HEK293 (cell line): Measurements from ENCODE around the gene LKAAEAR1.

ENCODE experiments used
- CTCF ChIA-PET: fragments of 350-600 bp; formaldehyde crosslinking; extraction: SDS; loops from one replicate; lab custom pipeline; 2021; ENCODE audit warnings: antibody characterized with exemption; lab: Yijun Ruan, JAX
- POLR2A ChIA-PET: fragments of 300-600 bp; formaldehyde crosslinking; extraction: SDS; loops from one replicate; lab custom pipeline; 2020; ENCODE audit warnings: antibody characterized with exemption, inconsistent platforms; lab: Yijun Ruan, JAX
- H3K27ac ChIP-seq: fragments of 200-500 bp; sonication (Bioruptor generic); 2 replicates; pipeline ENCODE4 v1.5.1; 2014; ENCODE audit warnings: low read depth, low read length, control low read depth, inconsistent platforms; ENCODE audit errors: extremely low read depth
- H3K36me3 ChIP-seq, 2 experiments: fragments of 200-500 bp in 1 of 2; sonication (Bioruptor generic) in 1 of 2; 1 replicate in 1 of 2; 2 replicates in 1 of 2; pipeline ENCODE4 v1.5.1; 2014 to 2017; ENCODE audit warnings: inconsistent platforms in 2 of 2, low read length in 2 of 2; ENCODE audit not compliant: control insufficient read depth in 2 of 2, insufficient read depth in 1 of 2
- H3K4me1 ChIP-seq: fragments of 200-500 bp; sonication (Bioruptor generic); 2 replicates; pipeline ENCODE4 v1.5.1; 2014; ENCODE audit warnings: mild to moderate bottlenecking, low read length, inconsistent platforms; ENCODE audit not compliant: control insufficient read depth, insufficient read depth
- H3K4me3 ChIP-seq: 2 replicates; pipeline ENCODE4 v1.5.1; 2011; ENCODE audit warnings: low read depth, mild to moderate bottlenecking, control low read depth, low read length, moderate library complexity
- H3K9me3 ChIP-seq: fragments of 200-500 bp; sonication (Bioruptor generic); 2 replicates; pipeline ENCODE4 v1.5.1; 2014; ENCODE audit warnings: low read depth, low read length, inconsistent platforms; ENCODE audit not compliant: control insufficient read depth, insufficient read depth
- HOXA7 ChIP-seq: sonication (generic); formaldehyde crosslinking; IDR thresholded peaks from 2 replicates; pipeline ENCODE4 v1.8.1; 2022; ENCODE audit warnings: missing genetic modification reagents, borderline replicate concordance
- KLF16 ChIP-seq: fragments of 450-650 bp; formaldehyde crosslinking; IDR thresholded peaks from 2 replicates; pipeline ENCODE4 v1.5.1; 2017; ENCODE audit warnings: missing biosample characterization, missing genetic modification characterization
- PATZ1 ChIP-seq: fragments of 450-650 bp; formaldehyde crosslinking; IDR thresholded peaks from 2 replicates; pipeline ENCODE4 v1.5.1; 2016; ENCODE audit warnings: missing biosample characterization, missing genetic modification characterization
- PBX3 ChIP-seq: sonication (generic); formaldehyde crosslinking; IDR thresholded peaks from 2 replicates; pipeline ENCODE4 v1.8.1; 2022; ENCODE audit warnings: mild to moderate bottlenecking, moderate library complexity, missing genetic modification reagents
- PRDM1 ChIP-seq: fragments of 450-650 bp; formaldehyde crosslinking; IDR thresholded peaks from 2 replicates; pipeline ENCODE4; 2016; ENCODE audit warnings: missing biosample characterization, missing genetic modification characterization
- PRDM10 ChIP-seq: fragments of 450-650 bp; formaldehyde crosslinking; IDR thresholded peaks from 2 replicates; pipeline ENCODE4 v1.5.1; 2016; ENCODE audit warnings: missing biosample characterization, missing genetic modification characterization
- ZNF146 ChIP-seq: fragments of 450-650 bp; formaldehyde crosslinking; IDR thresholded peaks from 2 replicates; pipeline ENCODE4 v1.5.1; 2016; ENCODE audit warnings: missing biosample characterization, missing genetic modification characterization
- ZNF184 ChIP-seq: fragments of 450-650 bp; IDR thresholded peaks from 2 replicates; pipeline ENCODE4 v1.5.1; 2018; ENCODE audit warnings: missing biosample characterization, mild to moderate bottlenecking, missing genetic modification characterization
- ZNF530 ChIP-seq: fragments of 450-650 bp; formaldehyde crosslinking; IDR thresholded peaks from 2 replicates; pipeline ENCODE4 v1.5.1; 2016; ENCODE audit warnings: low read depth, missing biosample characterization, missing genetic modification characterization
- ZNF596 ChIP-seq: fragments of 450-650 bp; IDR thresholded peaks from 2 replicates; pipeline ENCODE4 v1.5.0; 2018; ENCODE audit warnings: missing biosample characterization, mild to moderate bottlenecking, missing genetic modification characterization, moderate library complexity
- ZNF707 ChIP-seq: fragments of 450-650 bp; formaldehyde crosslinking; IDR thresholded peaks from 2 replicates; pipeline ENCODE4 v1.5.1; 2016; ENCODE audit warnings: missing biosample characterization, missing genetic modification characterization
- ZNF785 ChIP-seq: fragments of 450-650 bp; formaldehyde crosslinking; IDR thresholded peaks from 2 replicates; pipeline ENCODE4 v1.5.1; 2016; ENCODE audit warnings: missing biosample characterization, missing genetic modification characterization
- ZNF792 ChIP-seq: fragments of 450-650 bp; formaldehyde crosslinking; IDR thresholded peaks from 2 replicates; pipeline ENCODE4 v1.5.1; 2016; ENCODE audit warnings: missing biosample characterization, missing genetic modification characterization
- ZSCAN23 ChIP-seq: fragments of 450-650 bp; formaldehyde crosslinking; IDR thresholded peaks from 2 replicates; pipeline ENCODE4 v1.5.1; 2016; ENCODE audit warnings: missing biosample characterization, missing genetic modification characterization
- TF ChIP-seq, protein P1 (sequence below): fragments of 450-650 bp; formaldehyde crosslinking; IDR thresholded peaks from 2 replicates; pipeline ENCODE4 v1.5.1; 2016; ENCODE audit warnings: missing biosample characterization, missing genetic modification characterization, low read depth
- TF ChIP-seq, protein P2 (sequence below): fragments of 450-650 bp; formaldehyde crosslinking; IDR thresholded peaks from 2 replicates; pipeline ENCODE4 v1.5.1; 2016; ENCODE audit warnings: missing biosample characterization, missing genetic modification characterization

The LKAAEAR1 gene

DNA sequence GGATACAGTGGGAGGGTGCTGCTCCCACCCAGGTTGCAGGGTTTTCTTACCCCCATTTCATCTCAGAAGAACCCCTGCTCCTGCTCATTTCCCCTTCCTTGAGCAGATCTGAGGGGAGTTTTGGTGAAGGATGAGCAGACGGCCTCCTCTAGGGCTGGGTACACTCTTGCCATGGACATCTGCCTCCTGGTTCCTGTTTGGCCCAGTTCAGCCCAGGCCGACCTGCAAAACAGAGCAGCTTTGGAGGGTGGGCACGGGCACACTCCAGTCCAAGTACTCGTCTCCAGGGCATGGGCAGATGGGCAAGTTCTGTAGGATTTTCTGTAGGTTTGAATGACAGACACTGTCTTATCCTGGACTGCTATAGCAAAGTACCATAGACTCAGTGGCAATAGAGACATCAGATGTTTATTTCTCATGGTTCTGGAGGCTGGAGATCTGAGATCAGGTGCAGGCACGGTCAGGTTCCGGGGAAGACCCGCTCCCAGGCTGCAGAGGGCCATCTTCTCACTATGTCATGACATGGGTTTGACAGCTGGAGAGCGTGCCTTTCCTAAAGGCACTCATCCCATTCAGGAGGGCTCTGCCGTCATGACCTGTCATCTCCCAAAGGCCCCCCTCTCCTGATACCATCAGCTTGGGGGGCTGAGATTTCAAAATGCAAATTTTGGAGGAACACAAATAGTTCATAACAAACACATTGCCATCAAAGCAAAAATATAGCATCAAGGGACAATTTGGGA, 16.9 kb upstream of the LKAAEAR1 start:
- no peaks in the 10 kb centered on the region for H3K36me3 ChIP-seq
- TF ChIP-seq ZSCAN23 (tag by site-specific recombination), result no peak
- TF ChIP-seq PBX3 (CRISPR knock-in tag), result no peak
- TF ChIP-seq PRDM10 (tag by site-specific recombination), result 0 out of 2 replicates have a peak, but pooled peaks have one; percentile 31
- no peak overlapping the region for H3K27ac ChIP-seq
- CTCF ChIA-PET, result interaction anchor here (0.6 to 1.7 kb wide), 8 partner anchors 9 to 158 kb away, joined by 3 to 10 read pairs (median 3); partner anchors contain the start of gene LKAAEAR1
- no peak overlapping the region for H3K4me3 ChIP-seq
- H3K9me3 ChIP-seq, result no peaks in the 10 kb centered on the region
- POLR2A ChIA-PET, result no interaction called here
- no peaks in the 10 kb centered on the region for H3K4me1 ChIP-seq

GRCh38 chr20:64100566-64100888, 16.3 kb upstream of the LKAAEAR1 start:
- POLR2A ChIA-PET, result no interaction called here
- no peak overlapping the region for H3K4me3 ChIP-seq
- no peak for TF ChIP-seq ZNF596 (tag by site-specific recombination)
- no peak for TF ChIP-seq HOXA7 (CRISPR knock-in tag)
- TF ChIP-seq, protein P1, sequence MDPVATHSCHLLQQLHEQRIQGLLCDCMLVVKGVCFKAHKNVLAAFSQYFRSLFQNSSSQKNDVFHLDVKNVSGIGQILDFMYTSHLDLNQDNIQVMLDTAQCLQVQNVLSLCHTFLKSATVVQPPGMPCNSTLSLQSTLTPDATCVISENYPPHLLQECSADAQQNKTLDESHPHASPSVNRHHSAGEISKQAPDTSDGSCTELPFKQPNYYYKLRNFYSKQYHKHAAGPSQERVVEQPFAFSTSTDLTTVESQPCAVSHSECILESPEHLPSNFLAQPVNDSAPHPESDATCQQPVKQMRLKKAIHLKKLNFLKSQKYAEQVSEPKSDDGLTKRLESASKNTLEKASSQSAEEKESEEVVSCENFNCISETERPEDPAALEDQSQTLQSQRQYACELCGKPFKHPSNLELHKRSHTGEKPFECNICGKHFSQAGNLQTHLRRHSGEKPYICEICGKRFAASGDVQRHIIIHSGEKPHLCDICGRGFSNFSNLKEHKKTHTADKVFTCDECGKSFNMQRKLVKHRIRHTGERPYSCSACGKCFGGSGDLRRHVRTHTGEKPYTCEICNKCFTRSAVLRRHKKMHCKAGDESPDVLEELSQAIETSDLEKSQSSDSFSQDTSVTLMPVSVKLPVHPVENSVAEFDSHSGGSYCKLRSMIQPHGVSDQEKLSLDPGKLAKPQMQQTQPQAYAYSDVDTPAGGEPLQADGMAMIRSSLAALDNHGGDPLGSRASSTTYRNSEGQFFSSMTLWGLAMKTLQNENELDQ (tag by site-specific recombination), result no peak
- no peak for TF ChIP-seq KLF16 (tag by site-specific recombination)
- TF ChIP-seq ZNF792 (tag by site-specific recombination), result no peak
- no peak for TF ChIP-seq ZNF707 (tag by site-specific recombination)
- TF ChIP-seq ZNF146 (tag by site-specific recombination), result no peak
- TF ChIP-seq ZNF184 (tag by site-specific recombination), result no peak
- TF ChIP-seq PRDM1 (tag by site-specific recombination), result no peak
- CTCF ChIA-PET, result interaction anchor here (0.6 to 0.8 kb wide), 2 partner anchors 10 to 158 kb away, joined by 3 read pairs; no protein-coding TSS in a partner anchor
- no peak overlapping the region for H3K27ac ChIP-seq
- H3K9me3 ChIP-seq, result no peaks in the 10 kb centered on the region
- no peaks in the 10 kb centered on the region for H3K4me1 ChIP-seq
- no peaks in the 10 kb centered on the region for H3K36me3 ChIP-seq

DNA sequence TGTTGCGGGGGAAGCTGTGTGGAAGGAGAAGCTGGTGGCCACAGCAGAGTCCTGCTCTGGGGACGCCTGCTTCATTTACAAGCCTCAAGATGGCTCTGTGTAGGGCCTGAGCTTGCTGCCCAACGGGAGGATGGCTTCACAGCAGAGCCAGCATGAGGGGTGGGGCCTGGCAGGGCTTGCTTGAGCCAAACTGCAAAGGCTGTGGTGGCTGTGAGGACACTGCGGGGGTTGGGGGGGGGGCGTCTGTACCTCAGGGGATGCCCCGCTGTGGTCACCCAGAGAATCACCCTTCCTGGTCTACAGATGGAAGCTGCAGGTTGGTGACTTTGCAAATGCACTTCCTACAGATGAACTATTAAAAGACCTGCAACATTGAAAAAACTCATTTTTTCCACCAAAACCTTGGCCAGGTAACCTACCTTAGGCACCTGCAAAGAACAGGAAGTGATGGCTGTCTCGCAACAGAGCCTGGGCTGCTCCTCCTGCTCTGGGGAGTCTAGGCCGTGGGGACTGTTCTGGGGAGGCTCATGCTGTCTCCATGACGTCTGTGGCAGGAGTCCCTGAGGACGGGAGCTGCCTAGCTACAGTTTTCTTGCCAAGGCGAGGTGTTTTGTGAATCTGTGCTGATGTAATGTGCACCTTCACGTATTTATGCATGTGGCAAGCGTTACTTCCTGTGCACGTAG, 15.8 kb upstream of the LKAAEAR1 start:
- no peaks in the 10 kb centered on the region for H3K36me3 ChIP-seq
- H3K27ac ChIP-seq, result no peak overlapping the region
- POLR2A ChIA-PET, result no interaction called here
- CTCF ChIA-PET, result interaction anchor here (0.6 to 1.1 kb wide), 4 partner anchors 16 to 159 kb away, joined by 3 to 6 read pairs (median 3); no protein-coding TSS in a partner anchor
- H3K9me3 ChIP-seq, result no peaks in the 10 kb centered on the region
- no peaks in the 10 kb centered on the region for H3K4me1 ChIP-seq
- no peak overlapping the region for H3K4me3 ChIP-seq
- TF ChIP-seq ZNF785 (no peak), PATZ1 (tag by site-specific recombination) (no peak), ZNF530 (tag by site-specific recombination) (no peak)
- TF ChIP-seq, protein P2, sequence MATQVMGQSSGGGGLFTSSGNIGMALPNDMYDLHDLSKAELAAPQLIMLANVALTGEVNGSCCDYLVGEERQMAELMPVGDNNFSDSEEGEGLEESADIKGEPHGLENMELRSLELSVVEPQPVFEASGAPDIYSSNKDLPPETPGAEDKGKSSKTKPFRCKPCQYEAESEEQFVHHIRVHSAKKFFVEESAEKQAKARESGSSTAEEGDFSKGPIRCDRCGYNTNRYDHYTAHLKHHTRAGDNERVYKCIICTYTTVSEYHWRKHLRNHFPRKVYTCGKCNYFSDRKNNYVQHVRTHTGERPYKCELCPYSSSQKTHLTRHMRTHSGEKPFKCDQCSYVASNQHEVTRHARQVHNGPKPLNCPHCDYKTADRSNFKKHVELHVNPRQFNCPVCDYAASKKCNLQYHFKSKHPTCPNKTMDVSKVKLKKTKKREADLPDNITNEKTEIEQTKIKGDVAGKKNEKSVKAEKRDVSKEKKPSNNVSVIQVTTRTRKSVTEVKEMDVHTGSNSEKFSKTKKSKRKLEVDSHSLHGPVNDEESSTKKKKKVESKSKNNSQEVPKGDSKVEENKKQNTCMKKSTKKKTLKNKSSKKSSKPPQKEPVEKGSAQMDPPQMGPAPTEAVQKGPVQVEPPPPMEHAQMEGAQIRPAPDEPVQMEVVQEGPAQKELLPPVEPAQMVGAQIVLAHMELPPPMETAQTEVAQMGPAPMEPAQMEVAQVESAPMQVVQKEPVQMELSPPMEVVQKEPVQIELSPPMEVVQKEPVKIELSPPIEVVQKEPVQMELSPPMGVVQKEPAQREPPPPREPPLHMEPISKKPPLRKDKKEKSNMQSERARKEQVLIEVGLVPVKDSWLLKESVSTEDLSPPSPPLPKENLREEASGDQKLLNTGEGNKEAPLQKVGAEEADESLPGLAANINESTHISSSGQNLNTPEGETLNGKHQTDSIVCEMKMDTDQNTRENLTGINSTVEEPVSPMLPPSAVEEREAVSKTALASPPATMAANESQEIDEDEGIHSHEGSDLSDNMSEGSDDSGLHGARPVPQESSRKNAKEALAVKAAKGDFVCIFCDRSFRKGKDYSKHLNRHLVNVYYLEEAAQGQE (tag by site-specific recombination), result no peak
